ENCODE results near the gene VPS45. TPM values are rescaled to one million over a fixed set of nuclear protein-coding genes. Genes with fewer than 3 reads are reported as not detected.
A peak's percentile ranks its signal among the peaks of the same experiment; 100 is the strongest.
"Not testable (repeated sequence)": the region's sequence is repeated elsewhere in the genome, so short reads cannot be mapped to it uniquely, and the experiment has no call there.

VPS45 gene
- total and polyA plus RNA-seq, 10 donors = 16.2 to 62.8 (median 42.1) TPM

DNA sequence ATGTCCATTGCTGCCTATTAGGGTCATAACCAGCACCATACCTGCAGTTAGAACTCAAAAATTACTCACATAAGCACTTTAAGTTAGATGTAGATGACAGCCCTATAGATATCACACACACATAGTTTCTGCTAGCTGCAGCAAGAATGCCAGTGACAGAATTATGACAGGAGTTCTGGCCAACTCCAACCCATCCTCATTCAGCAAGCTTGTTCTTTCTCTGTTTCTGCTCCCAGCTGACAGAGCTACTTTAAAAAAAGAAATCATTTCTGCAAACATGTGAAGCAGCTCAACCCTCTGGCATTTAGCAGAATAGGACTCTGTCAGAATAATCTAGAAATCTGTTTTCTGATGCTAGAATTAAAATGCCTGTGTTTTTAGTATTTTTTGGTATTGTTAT is 33.2 kb upstream of the VPS45 start:
- TF ChIP-seq CTCF (IDR thresholded peaks at IDR 0.05 in 8 of 11, conservative IDR thresholded peaks at IDR 0.05 in 3 of 11) = no peak
- no peak for TF ChIP-seq POLR2A (IDR thresholded peaks at IDR 0.05)
- no peak for TF ChIP-seq POLR2AphosphoS5 (IDR thresholded peaks at IDR 0.05)
- Histone ChIP-seq H3K4me1 (no peaks in the 10 kb centered on the region), H3K27me3 (replicated peaks in 1 of 7) (peaks cover 0 to 4% (median 0%) of the 10 kb centered on the region in 7 donors), H3K36me3 (no peaks in the 10 kb centered on the region), H3K4me3 (no peak overlapping the region), H3K9me3 (no peaks in the 10 kb centered on the region), H3K27ac (no peak overlapping the region)
- intact Hi-C loops (cut with DNase I; ENCODE audit: low total_unique reads) = no loop called here
- DNase-seq = no peak

GRCh38 chr1:150049926-150050325 is 17.6 kb upstream of the VPS45 start:
- Histone ChIP-seq H3K4me3 (no peak overlapping the region), H3K27ac (no peak overlapping the region), H3K36me3 (no peaks in the 10 kb centered on the region), H3K4me1 (peaks cover 0 to 38% (median 10%) of the 10 kb centered on the region in 6 donors), H3K9me3 (no peaks in the 10 kb centered on the region), H3K27me3 (replicated peaks in 1 of 7) (no peaks in the 10 kb centered on the region)
- intact Hi-C loops (cut with DNase I; ENCODE audit: low total_unique reads) = loop anchor here (5.0 kb wide), 1 partner anchor 93 kb away; no protein-coding TSS in a partner anchor
- no peak for TF ChIP-seq POLR2A (IDR thresholded peaks at IDR 0.05)
- TF ChIP-seq CTCF (IDR thresholded peaks at IDR 0.05 in 8 of 11, conservative IDR thresholded peaks at IDR 0.05 in 3 of 11) = no peak
- no peak for TF ChIP-seq POLR2AphosphoS5 (IDR thresholded peaks at IDR 0.05)
- 78 to 93% (median 87%) methylated on average over 2 of the region's 2 CpGs for WGBS, 5 donors
- no peak for DNase-seq

GRCh38 chr1:150051089-150051373 is 16.5 kb upstream of the VPS45 start:
- intact Hi-C loops (cut with DNase I; ENCODE audit: low total_unique reads) = no loop called here
- H3K27me3 ChIP-seq (replicated peaks in 1 of 7) = no peaks in the 10 kb centered on the region
- TF ChIP-seq CTCF (IDR thresholded peaks at IDR 0.05 in 8 of 11, conservative IDR thresholded peaks at IDR 0.05 in 3 of 11) (no peak), POLR2AphosphoS5 (IDR thresholded peaks at IDR 0.05) (no peak), POLR2A (IDR thresholded peaks at IDR 0.05) (no peak)
- WGBS, 5 donors = 44 to 65% (median 53%) methylated on average over 7 of the region's 7 CpGs
- H3K4me3 ChIP-seq = no peak overlapping the region
- H3K9me3 ChIP-seq = no peaks in the 10 kb centered on the region
- H3K27ac ChIP-seq = no peak overlapping the region
- peaks cover 0 to 38% (median 10%) of the 10 kb centered on the region in 6 donors for H3K4me1 ChIP-seq
- no peak for DNase-seq
- H3K36me3 ChIP-seq = no peaks in the 10 kb centered on the region

DNA sequence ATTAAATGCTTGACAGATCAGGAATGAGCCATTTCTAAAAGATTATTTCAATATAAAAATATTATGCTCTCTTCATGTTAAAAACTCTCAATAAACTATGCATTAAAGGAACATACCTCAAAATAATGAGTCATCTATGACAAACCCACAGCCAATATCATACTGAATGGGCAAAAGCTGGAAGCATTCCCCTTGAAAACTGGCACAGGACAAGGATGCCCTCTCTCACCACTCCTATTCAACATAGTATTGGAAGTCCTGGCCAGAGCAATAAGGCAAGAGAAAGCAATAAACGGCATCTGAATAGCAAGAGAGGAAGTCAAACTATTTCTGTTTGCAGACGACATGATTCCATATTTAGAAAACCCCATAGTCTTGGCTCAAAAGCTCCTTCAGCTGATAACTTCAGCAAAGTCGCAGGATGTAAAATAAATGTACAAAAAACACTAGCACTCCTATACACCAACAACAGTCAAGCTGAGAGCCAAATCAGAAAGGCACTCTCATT is 15.6 kb upstream of the VPS45 start:
- 15 to 24% (median 20%) methylated on average over 3 of the region's 3 CpGs for WGBS, 5 donors
- H3K27ac ChIP-seq = not testable (repeated sequence)

DNA sequence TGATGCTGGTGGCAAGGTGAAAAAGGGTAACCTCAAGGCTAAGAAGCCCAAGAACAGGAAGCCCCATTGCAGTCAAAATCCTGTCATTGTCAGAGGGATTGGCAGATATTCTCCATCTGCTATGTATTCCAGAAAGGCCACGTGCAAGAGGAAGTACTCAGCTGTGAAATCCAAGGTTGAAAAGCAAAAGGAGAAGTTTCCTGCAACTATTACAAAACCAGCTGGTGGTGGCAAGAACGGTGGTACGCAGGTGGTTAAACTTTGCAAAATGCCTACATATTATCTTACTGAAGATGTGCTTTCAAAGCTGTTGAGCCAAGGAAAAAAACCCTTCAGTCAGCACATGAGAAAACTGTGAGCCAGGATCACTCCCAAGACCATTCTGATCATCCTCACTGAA is 13.7 kb upstream of the VPS45 start:
- Histone ChIP-seq H3K9me3 (no peaks in the 10 kb centered on the region), H3K27ac (peak overlapping the region in 7 of 8 donors; percentile 36 to 69 (median 61)), H3K27me3 (replicated peaks in 1 of 7) (no peaks in the 10 kb centered on the region), H3K4me1 (peaks cover 0 to 50% (median 10%) of the 10 kb centered on the region in 6 donors), H3K36me3 (no peaks in the 10 kb centered on the region), H3K4me3 (no peak overlapping the region)
- no peak for TF ChIP-seq CTCF (IDR thresholded peaks at IDR 0.05 in 8 of 11, conservative IDR thresholded peaks at IDR 0.05 in 3 of 11)
- no peak for TF ChIP-seq POLR2A (IDR thresholded peaks at IDR 0.05)
- no peak for TF ChIP-seq POLR2AphosphoS5 (IDR thresholded peaks at IDR 0.05)
- WGBS, 5 donors = 8 to 30% (median 22%) methylated on average over 3 of the region's 3 CpGs
- intact Hi-C loops (cut with DNase I; ENCODE audit: low total_unique reads) = no loop called here
- DNase-seq = no peak

More for the DNA sequence above, 15.6 kb upstream of the VPS45 start:
- H3K36me3 ChIP-seq; H3K9me3 ChIP-seq; H3K27me3 ChIP-seq (replicated peaks in 1 of 7); H3K4me3 ChIP-seq; DNase-seq; intact Hi-C loops (cut with DNase I; ENCODE audit: low total_unique reads): not testable (repeated sequence)
- peaks cover 0 to 48% (median 10%) of the 10 kb centered on the region in 6 donors for H3K4me1 ChIP-seq

- DNase-seq; H3K27ac ChIP-seq; H3K9me3 ChIP-seq; H3K4me3 ChIP-seq; H3K36me3 ChIP-seq; H3K27me3 ChIP-seq (replicated peaks in 1 of 7); intact Hi-C loops (cut with DNase I; ENCODE audit: low total_unique reads): not testable (repeated sequence)
- peaks cover 0 to 47% (median 8%) of the 10 kb centered on the region in 6 donors for H3K4me1 ChIP-seq
- WGBS, 5 donors = 86 to 100% (median 88%) methylated on average over 4 of the region's 4 CpGs
These were observed 12.1 kb upstream of the VPS45 start for GRCh38 chr1:150055507-150055906.
